ENCODE data around the gene NTF4.

The NTF4 gene

GRCh38 chr19:49022116-49022515 lies 42.5 kb downstream of the NTF4 start:
- no peak overlapping the region for H3K4me3 ChIP-seq (replicated peaks; ENCODE audit: insufficient read depth, low read length)
- TF ChIP-seq, protein P1, sequence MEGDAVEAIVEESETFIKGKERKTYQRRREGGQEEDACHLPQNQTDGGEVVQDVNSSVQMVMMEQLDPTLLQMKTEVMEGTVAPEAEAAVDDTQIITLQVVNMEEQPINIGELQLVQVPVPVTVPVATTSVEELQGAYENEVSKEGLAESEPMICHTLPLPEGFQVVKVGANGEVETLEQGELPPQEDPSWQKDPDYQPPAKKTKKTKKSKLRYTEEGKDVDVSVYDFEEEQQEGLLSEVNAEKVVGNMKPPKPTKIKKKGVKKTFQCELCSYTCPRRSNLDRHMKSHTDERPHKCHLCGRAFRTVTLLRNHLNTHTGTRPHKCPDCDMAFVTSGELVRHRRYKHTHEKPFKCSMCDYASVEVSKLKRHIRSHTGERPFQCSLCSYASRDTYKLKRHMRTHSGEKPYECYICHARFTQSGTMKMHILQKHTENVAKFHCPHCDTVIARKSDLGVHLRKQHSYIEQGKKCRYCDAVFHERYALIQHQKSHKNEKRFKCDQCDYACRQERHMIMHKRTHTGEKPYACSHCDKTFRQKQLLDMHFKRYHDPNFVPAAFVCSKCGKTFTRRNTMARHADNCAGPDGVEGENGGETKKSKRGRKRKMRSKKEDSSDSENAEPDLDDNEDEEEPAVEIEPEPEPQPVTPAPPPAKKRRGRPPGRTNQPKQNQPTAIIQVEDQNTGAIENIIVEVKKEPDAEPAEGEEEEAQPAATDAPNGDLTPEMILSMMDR (IDR thresholded peaks at IDR 0.05; ENCODE audit: insufficient read depth, low read length), result no peak
- TF ChIP-seq SPI1 (IDR thresholded peaks at IDR 0.05; ENCODE audit: borderline replicate concordance, low read depth), result no peak
- TF ChIP-seq GABPA (IDR thresholded peaks at IDR 0.05; ENCODE audit: low read depth), result no peak
- no peak for TF ChIP-seq POLR2AphosphoS5 (IDR thresholded peaks at IDR 0.05; ENCODE audit: low read depth)
- no peak for TF ChIP-seq REST (IDR thresholded peaks at IDR 0.05; ENCODE audit: insufficient replicate concordance, low read depth)
- no peak overlapping the region for H3K27ac ChIP-seq (replicated peaks)
- DNase-seq (ENCODE audit: low read depth in 1 of 2, low spot score in 1 of 2), result no peak
- H3K27me3 ChIP-seq (ENCODE audit: insufficient read depth, poor library complexity, severe bottlenecking), result peaks cover 35% of the 10 kb centered on the region

GRCh38 chr19:49020931-49021895 lies 43.4 kb downstream of the NTF4 start:
- DNase-seq (ENCODE audit: low read depth in 1 of 2, low spot score in 1 of 2), result no peak
- Histone ChIP-seq H3K4me3 (replicated peaks; ENCODE audit: insufficient read depth, low read length) (no peak overlapping the region), H3K27ac (replicated peaks) (no peak overlapping the region)

DNA sequence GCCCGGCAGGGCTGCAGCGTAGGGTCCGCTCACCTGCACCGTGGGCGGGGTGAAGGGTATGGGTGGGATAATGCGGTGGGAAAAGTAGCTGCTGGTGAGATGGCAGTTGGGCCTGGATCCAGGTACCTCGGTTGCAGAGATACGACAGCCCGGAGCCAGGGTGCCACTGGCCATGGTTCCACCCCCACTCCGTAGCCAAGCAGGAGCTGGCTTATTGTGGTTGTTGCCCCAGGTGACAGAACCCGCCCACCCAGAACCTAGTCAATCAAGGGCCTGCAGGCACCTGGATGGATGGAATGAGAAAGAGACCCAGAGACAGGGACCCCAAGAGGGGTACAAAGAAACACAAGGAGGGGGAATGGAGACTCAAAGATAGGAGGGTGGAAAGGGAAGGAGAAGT lies 44.3 kb downstream of the NTF4 start:
- no peak for DNase-seq (ENCODE audit: low read depth in 1 of 2, low spot score in 1 of 2)
- no peak overlapping the region for H3K4me3 ChIP-seq (replicated peaks; ENCODE audit: insufficient read depth, low read length)
- H3K27ac ChIP-seq (replicated peaks), result no peak overlapping the region
- TF ChIP-seq REST (IDR thresholded peaks at IDR 0.05; ENCODE audit: insufficient replicate concordance, low read depth) (no peak), GABPA (IDR thresholded peaks at IDR 0.05; ENCODE audit: low read depth) (no peak), POLR2AphosphoS5 (IDR thresholded peaks at IDR 0.05; ENCODE audit: low read depth) (no peak), SPI1 (IDR thresholded peaks at IDR 0.05; ENCODE audit: borderline replicate concordance, low read depth) (no peak)
- TF ChIP-seq, protein P1 (IDR thresholded peaks at IDR 0.05; ENCODE audit: insufficient read depth, low read length), result no peak
- peaks cover 35% of the 10 kb centered on the region for H3K27me3 ChIP-seq (ENCODE audit: insufficient read depth, poor library complexity, severe bottlenecking)

More at GRCh38 chr19:49020931-49021895, 43.4 kb downstream of the NTF4 start:
- H3K27me3 ChIP-seq (ENCODE audit: insufficient read depth, poor library complexity, severe bottlenecking), result peaks cover 35% of the 10 kb centered on the region
- TF ChIP-seq GABPA (IDR thresholded peaks at IDR 0.05; ENCODE audit: low read depth) (no peak), POLR2AphosphoS5 (IDR thresholded peaks at IDR 0.05; ENCODE audit: low read depth) (no peak), REST (IDR thresholded peaks at IDR 0.05; ENCODE audit: insufficient replicate concordance, low read depth) (no peak)
